Small intestine (tissue), 7 donors: Measurements from ENCODE around the gene ADPGK. TPM values are rescaled to one million over a fixed set of nuclear protein-coding genes. Genes with fewer than 3 reads are reported as not detected.
A peak's percentile ranks its signal among the peaks of the same experiment; 100 is the strongest.
"Not testable (repeated sequence)": the region's sequence is repeated elsewhere in the genome, so short reads cannot be mapped to it uniquely, and the experiment has no call there.

ENCODE experiments used
- DNase-seq, 2 donors: peaks; one replicate each; pipeline versions ENCODE4 v3.0.0 to v3.0.0-alpha.2; 2013
- FAIRE-seq: peaks from 2 replicates; lab custom pipeline; 2012; peaks lifted over from hg19 to GRCh38; lab: Jason Lieb, UNC
- H3K27ac ChIP-seq, 3 donors: one replicate each; pipeline ENCODE4 v1.5.1; 2013; ENCODE audit warnings: low read length in 2 of 3, mild to moderate bottlenecking in 2 of 3, control low read depth in 1 of 3, inconsistent platforms in 1 of 3, low read depth in 1 of 3, moderate library complexity in 1 of 3
- H3K27me3 ChIP-seq, 3 donors: one replicate each; pipeline ENCODE4 v1.6.1; 2013; ENCODE audit warnings: low read length in 3 of 3, inconsistent platforms in 1 of 3; ENCODE audit not compliant: control insufficient read depth in 3 of 3, insufficient read depth in 3 of 3
- H3K36me3 ChIP-seq, 3 donors: one replicate each; pipeline ENCODE4 v1.6.1; 2013; ENCODE audit warnings: low read length in 3 of 3, inconsistent platforms in 1 of 3, low read depth in 1 of 3, mild to moderate bottlenecking in 1 of 3, moderate library complexity in 1 of 3; ENCODE audit not compliant: control insufficient read depth in 3 of 3, insufficient read depth in 2 of 3
- H3K4me1 ChIP-seq, 3 donors: one replicate each; pipeline ENCODE4 v1.6.1; 2013; ENCODE audit warnings: low read length in 2 of 3, inconsistent platforms in 1 of 3, low read depth in 1 of 3, mild to moderate bottlenecking in 1 of 3, moderate library complexity in 1 of 3; ENCODE audit not compliant: control insufficient read depth in 3 of 3, insufficient read depth in 2 of 3
- H3K4me3 ChIP-seq, 3 donors: one replicate each; pipeline ENCODE4 v1.5.1; 2013; ENCODE audit warnings: low read length in 3 of 3, control low read depth in 1 of 3, inconsistent platforms in 1 of 3, low read depth in 1 of 3, mild to moderate bottlenecking in 1 of 3, moderate library complexity in 1 of 3
- H3K9me3 ChIP-seq, 2 donors: one replicate each; pipeline ENCODE4 v1.6.1; 2013; ENCODE audit warnings: low read depth in 1 of 2, low read length in 1 of 2; ENCODE audit not compliant: control insufficient read depth in 2 of 2, insufficient read depth in 1 of 2
- WGBS, 3 donors: extraction: QIAGEN DNeasy Blood & Tissue Kit; methylation state at CpG; one replicate each; pipeline ENCODE4 v1.1.7; 2013; 5-methylcytosine and 5-hydroxymethylcytosine counted together
- polyA plus RNA-seq, 4 donors: library from polyadenylated mRNA; stranded (reverse) in 3 of 4; unstranded in 1 of 4; fragments of 200-250 nt in 3 of 4; fragments of 120-200 nt in 1 of 4; gene quantifications; one replicate each; pipeline versions ENCODE4 v1.2.1 to v1.2.3, GENCODE V29; 2013
- donor health status: healthy with polysubstance abuse.
- donor health status: control.
- donor health status: control.
- donor health status: Bipolar disorder and iron deficiency.
- donor health status: healthy.

The ADPGK gene
- polyA plus RNA-seq, 4 donors: 18.1 to 48.0 (median 26.2) TPM

- Histone ChIP-seq H3K9me3 (no peaks in the 10 kb centered on the region), H3K27me3 (no peaks in the 10 kb centered on the region), H3K27ac (no peak overlapping the region), H3K4me1 (no peaks in the 10 kb centered on the region), H3K4me3 (no peak overlapping the region), H3K36me3 (peaks cover 7 to 29% (median 9%) of the 10 kb centered on the region in 3 donors)
- WGBS, 3 donors: 82 to 87% (median 85%) methylated on average over 4 of the region's 4 CpGs
- FAIRE-seq (no peak), DNase-seq (no peak)
Measured at GRCh38 chr15:72732516-72732915, 51.0 kb downstream of the ADPGK start.

GRCh38 chr15:72732086-72732485, 51.5 kb downstream of the ADPGK start:
- DNase-seq: no peak
- Histone ChIP-seq H3K27ac (no peak overlapping the region), H3K4me3 (no peak overlapping the region), H3K36me3 (peaks cover 4 to 27% (median 7%) of the 10 kb centered on the region in 3 donors), H3K4me1 (no peaks in the 10 kb centered on the region), H3K9me3 (no peaks in the 10 kb centered on the region), H3K27me3 (no peaks in the 10 kb centered on the region)
- no peak for FAIRE-seq

DNA sequence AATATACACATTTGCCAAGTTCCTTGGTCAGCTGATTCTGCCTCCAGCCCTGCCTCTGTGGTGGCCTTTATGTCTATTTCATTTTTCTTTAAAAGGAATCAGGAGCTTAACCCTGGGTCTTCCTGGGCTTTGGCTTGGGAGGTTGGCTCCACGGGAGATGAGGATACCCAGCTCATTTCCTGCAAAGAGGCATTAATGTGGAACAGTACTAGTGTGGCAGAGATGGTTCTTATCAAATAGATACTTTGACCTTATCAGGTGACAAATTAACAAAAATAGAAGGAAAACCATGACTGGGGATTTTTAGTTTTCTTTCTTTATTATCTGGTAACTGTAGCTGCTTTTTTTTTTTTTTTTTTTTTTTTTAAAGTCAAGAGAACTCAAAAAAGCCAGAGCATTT, 54.7 kb downstream of the ADPGK start:
- WGBS, 3 donors: 84 to 100% (median 90%) methylated on average over 1 of the region's 1 CpG
- Histone ChIP-seq H3K4me3 (no peak overlapping the region), H3K27ac (no peak overlapping the region), H3K4me1 (no peaks in the 10 kb centered on the region), H3K9me3 (no peaks in the 10 kb centered on the region), H3K27me3 (no peaks in the 10 kb centered on the region), H3K36me3 (peaks cover 0 to 17% (median 2%) of the 10 kb centered on the region in 3 donors)
- DNase-seq: no peak
- no peak for FAIRE-seq

GRCh38 chr15:72728249-72728648, 55.3 kb downstream of the ADPGK start:
- peaks cover 0 to 17% (median 2%) of the 10 kb centered on the region in 3 donors for H3K36me3 ChIP-seq
- H3K9me3 ChIP-seq, H3K4me1 ChIP-seq, DNase-seq, H3K4me3 ChIP-seq, FAIRE-seq, H3K27ac ChIP-seq, H3K27me3 ChIP-seq: not testable (repeated sequence)
- WGBS, 3 donors: 86 to 100% (median 93%) methylated on average over 1 of the region's 1 CpG

- Histone ChIP-seq H3K4me1 (no peaks in the 10 kb centered on the region), H3K27me3 (no peaks in the 10 kb centered on the region), H3K9me3 (no peaks in the 10 kb centered on the region), H3K4me3 (no peak overlapping the region), H3K36me3 (peaks cover 0 to 13% (median 2%) of the 10 kb centered on the region in 3 donors), H3K27ac (no peak overlapping the region)
- DNase-seq (no peak), FAIRE-seq (no peak)
Measured at GRCh38 chr15:72727154-72727553, 56.4 kb downstream of the ADPGK start.

DNA sequence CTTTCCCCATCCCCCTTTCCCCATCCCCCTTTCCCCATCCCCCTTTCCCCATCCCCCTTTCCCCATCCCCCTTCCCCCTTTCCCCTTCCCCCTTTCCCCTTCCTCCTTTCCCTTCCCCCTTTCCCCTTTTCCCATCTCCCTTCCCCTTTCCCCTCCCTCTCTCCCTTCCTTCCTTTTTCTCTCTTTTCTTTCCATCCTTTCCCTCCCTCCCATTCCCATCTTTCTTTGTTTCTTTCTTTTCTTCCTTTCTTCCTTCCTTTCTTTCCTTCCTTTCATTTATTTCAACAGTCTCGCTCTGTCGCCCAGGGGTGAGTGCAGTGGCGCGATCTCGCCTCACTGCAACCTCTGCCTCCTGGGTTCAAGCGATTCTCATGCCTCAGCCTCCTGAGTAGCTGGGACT, 57.7 kb downstream of the ADPGK start:
- not testable (repeated sequence) for H3K27me3 ChIP-seq, H3K4me1 ChIP-seq, H3K4me3 ChIP-seq, H3K27ac ChIP-seq, H3K9me3 ChIP-seq, FAIRE-seq, H3K36me3 ChIP-seq, DNase-seq
- WGBS, 3 donors: 94 to 97% (median 96%) methylated on average over 6 of the region's 6 CpGs

- no peak for DNase-seq
- Histone ChIP-seq H3K36me3 (peaks cover 0 to 8% (median 2%) of the 10 kb centered on the region in 3 donors), H3K4me1 (no peaks in the 10 kb centered on the region), H3K4me3 (no peak overlapping the region), H3K9me3 (no peaks in the 10 kb centered on the region), H3K27ac (no peak overlapping the region), H3K27me3 (no peaks in the 10 kb centered on the region)
- WGBS, 3 donors: 80 to 94% (median 90%) methylated on average over 3 of the region's 3 CpGs
- FAIRE-seq: no peak
Measured at GRCh38 chr15:72725446-72725845, 58.1 kb downstream of the ADPGK start.

DNA sequence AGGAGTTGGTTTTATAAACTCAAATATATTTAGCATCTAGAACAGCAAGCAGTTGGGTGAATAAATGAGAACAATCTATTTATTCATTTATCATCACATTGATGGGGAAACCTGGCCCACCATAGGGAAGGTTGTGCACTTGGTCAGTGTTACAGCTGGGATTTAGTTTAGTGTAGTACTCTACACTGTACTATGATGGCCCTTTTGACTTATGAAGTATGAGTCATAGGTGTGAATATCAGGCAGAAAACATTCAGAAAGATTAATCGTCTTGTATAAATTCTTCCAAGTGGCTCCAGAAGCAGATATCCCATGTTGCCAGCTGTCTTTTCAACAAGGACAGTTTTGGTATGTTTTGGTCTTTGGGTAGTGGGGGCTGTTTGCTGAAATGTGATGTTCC, 59.5 kb downstream of the ADPGK start:
- 74 to 86% (median 77%) methylated on average over 1 of the region's 1 CpG for WGBS, 3 donors
- no peaks in the 10 kb centered on the region for H3K27me3 ChIP-seq
- H3K27ac ChIP-seq: no peak overlapping the region
- peaks cover 0 to 10% (median 2%) of the 10 kb centered on the region in 3 donors for H3K36me3 ChIP-seq
- no peaks in the 10 kb centered on the region for H3K4me1 ChIP-seq
- FAIRE-seq (no peak), DNase-seq (no peak)
- H3K9me3 ChIP-seq: no peaks in the 10 kb centered on the region
- H3K4me3 ChIP-seq: no peak overlapping the region

GRCh38 chr15:72722071-72722696, 61.4 kb downstream of the ADPGK start:
- FAIRE-seq: no peak

More at GRCh38 chr15:72722071-72722696, 61.4 kb downstream of the ADPGK start:
- H3K36me3 ChIP-seq: peaks cover 0 to 12% (median 2%) of the 10 kb centered on the region in 3 donors
- no peak overlapping the region for H3K4me3 ChIP-seq
- H3K27me3 ChIP-seq: no peaks in the 10 kb centered on the region
- no peaks in the 10 kb centered on the region for H3K9me3 ChIP-seq
- no peaks in the 10 kb centered on the region for H3K4me1 ChIP-seq
- 33 to 41% (median 36%) methylated on average over 3 of the region's 3 CpGs for WGBS, 3 donors
- peak; percentile 67 to 76 for DNase-seq
- no peak overlapping the region for H3K27ac ChIP-seq
